Mesothelial cell of epicardium (in vitro differentiated cells): ENCODE measurements around the gene BFSP2. TPM values are rescaled to one million over a fixed set of nuclear protein-coding genes. Genes with fewer than 3 reads are reported as not detected.

Experiments
- DNase-seq, 2 experiments: peaks; one replicate each; pipeline ENCODE4 v3.0.0; 2021; ENCODE audit warnings: low spot score in 2 of 2; ENCODE audit not compliant: unreplicated experiment in 2 of 2
- H3K27ac Mint-ChIP-seq: 2 replicates; pipeline ENCODE4 v1.8.0; 2021; ENCODE audit warnings: mixed read lengths
- H3K27me3 Mint-ChIP-seq: 2 replicates; pipeline ENCODE4 v1.8.0; 2021; ENCODE audit warnings: low read depth, mixed read lengths
- H3K36me3 Mint-ChIP-seq: 2 replicates; pipeline ENCODE4 v1.8.0; 2021; ENCODE audit warnings: mixed read lengths
- H3K4me1 Mint-ChIP-seq: 2 replicates; pipeline ENCODE4 v1.8.0; 2021; ENCODE audit warnings: mixed read lengths
- H3K4me3 Mint-ChIP-seq: 2 replicates; pipeline ENCODE4 v1.8.0; 2021; ENCODE audit warnings: mild to moderate bottlenecking, moderate library complexity, mixed read lengths
- H3K9me3 Mint-ChIP-seq: 2 replicates; pipeline ENCODE4 v1.8.0; 2021; ENCODE audit warnings: mixed read lengths
- CTCF ChIP-seq: fragments of 200-600 bp; sonication (generic); IDR thresholded peaks from one replicate; pipeline ENCODE4 v1.5.0; 2021; ENCODE audit warnings: antibody characterized with exemption; ENCODE audit not compliant: unreplicated experiment
- total RNA-seq: library from RNA; stranded (reverse); gene quantifications from 3 replicates; pipeline ENCODE4 v1.2.1, GENCODE V29; 2021

BFSP2 gene
- total RNA-seq = 0.59 TPM in 1 of 3 replicates, not detected in the others

GRCh38 chr3:133400006-133400515, at the start of gene BFSP2:
BFSP2 (plus strand) TSS chr3:133400056; CDS start chr3:133400084, 28 bp downstream.
- TF ChIP-seq CTCF = no peak
- DNase-seq = no peak
- Mint-ChIP-seq H3K9me3 (no peaks in the 10 kb centered on the region), H3K4me3 (no peak within 1 kb of the TSS), H3K4me1 (no peaks in the 10 kb centered on the region), H3K27ac (no peak within 1 kb of the TSS), H3K27me3 (no peaks in the 10 kb centered on the region), H3K36me3 (no peaks in the 10 kb centered on the region)

- H3K27me3 Mint-ChIP-seq = peaks cover 15% of the 10 kb centered on the region
- DNase-seq = no peak
- no peak for TF ChIP-seq CTCF
- H3K36me3 Mint-ChIP-seq = no peaks in the 10 kb centered on the region
- no peak overlapping the region for H3K27ac Mint-ChIP-seq
- no peak overlapping the region for H3K4me3 Mint-ChIP-seq
- H3K9me3 Mint-ChIP-seq = peaks cover 19% of the 10 kb centered on the region
- no peaks in the 10 kb centered on the region for H3K4me1 Mint-ChIP-seq
These were observed 45.1 kb upstream of the BFSP2 start for GRCh38 chr3:133354721-133355120.

GRCh38 chr3:133360476-133360875, 39.4 kb upstream of the BFSP2 start:
- no peak for DNase-seq
- no peaks in the 10 kb centered on the region for H3K36me3 Mint-ChIP-seq
- peaks cover 11% of the 10 kb centered on the region for H3K27me3 Mint-ChIP-seq
- peaks cover 19% of the 10 kb centered on the region for H3K9me3 Mint-ChIP-seq
- H3K27ac Mint-ChIP-seq = no peak overlapping the region
- H3K4me3 Mint-ChIP-seq = no peak overlapping the region
- TF ChIP-seq CTCF = no peak
- H3K4me1 Mint-ChIP-seq = no peaks in the 10 kb centered on the region

- DNase-seq = no peak
- Mint-ChIP-seq H3K27ac (no peak overlapping the region), H3K27me3 (peaks cover 11% of the 10 kb centered on the region), H3K36me3 (no peaks in the 10 kb centered on the region), H3K4me1 (no peaks in the 10 kb centered on the region), H3K4me3 (no peak overlapping the region), H3K9me3 (peaks cover 14% of the 10 kb centered on the region)
- TF ChIP-seq CTCF = no peak
These were observed 38.8 kb upstream of the BFSP2 start for GRCh38 chr3:133361011-133361410.

GRCh38 chr3:133361435-133361834, 38.4 kb upstream of the BFSP2 start:
- DNase-seq = no peak
- no peaks in the 10 kb centered on the region for H3K36me3 Mint-ChIP-seq
- peaks cover 10% of the 10 kb centered on the region for H3K9me3 Mint-ChIP-seq
- H3K4me1 Mint-ChIP-seq = no peaks in the 10 kb centered on the region
- TF ChIP-seq CTCF = no peak
- no peak overlapping the region for H3K4me3 Mint-ChIP-seq
- H3K27me3 Mint-ChIP-seq = peaks cover 11% of the 10 kb centered on the region
- H3K27ac Mint-ChIP-seq = no peak overlapping the region

GRCh38 chr3:133362539-133362938, 37.3 kb upstream of the BFSP2 start:
- Mint-ChIP-seq H3K4me1 (no peaks in the 10 kb centered on the region), H3K4me3 (no peak overlapping the region), H3K27me3 (peaks cover 13% of the 10 kb centered on the region), H3K36me3 (no peaks in the 10 kb centered on the region), H3K27ac (no peak overlapping the region), H3K9me3 (no peaks in the 10 kb centered on the region)
- no peak for TF ChIP-seq CTCF
- no peak for DNase-seq
